Nephron (organoid): Measurements from ENCODE around the gene FBH1.

Source experiments
- H3K27ac Mint-ChIP-seq, 3 experiments: 2 replicates each; pipeline ENCODE4 v1.8.0; 2020; ENCODE audit warnings: mixed read lengths in 3 of 3, mild to moderate bottlenecking in 2 of 3, moderate library complexity in 1 of 3
- H3K27me3 Mint-ChIP-seq: 2 replicates; pipeline ENCODE4 v1.8.0; 2021; ENCODE audit warnings: low read depth, mild to moderate bottlenecking, moderate library complexity, mixed read lengths
- H3K36me3 Mint-ChIP-seq: 2 replicates; pipeline ENCODE4 v1.8.0; 2020; ENCODE audit warnings: low read depth, mixed read lengths
- H3K4me1 Mint-ChIP-seq: 2 replicates; pipeline ENCODE4 v1.8.0; 2020; ENCODE audit warnings: mixed read lengths
- H3K4me3 Mint-ChIP-seq, 3 experiments: 2 replicates each; pipeline ENCODE4 v1.8.0; 2020; ENCODE audit warnings: mild to moderate bottlenecking in 3 of 3, mixed read lengths in 3 of 3, moderate library complexity in 2 of 3
- H3K9me3 Mint-ChIP-seq: 2 replicates; pipeline ENCODE4 v1.8.0; 2020; ENCODE audit warnings: mixed read lengths
- CTCF ChIP-seq, 3 experiments: fragments of 200-600 bp; sonication (generic); IDR thresholded peaks; one replicate each; pipeline ENCODE4 v1.5.0; 2021; ENCODE audit warnings: antibody characterized with exemption in 3 of 3; ENCODE audit not compliant: unreplicated experiment in 3 of 3

The FBH1 gene

GRCh38 chr10:5978230-5978489 lies 88.1 kb downstream of the FBH1 start:
- Mint-ChIP-seq H3K36me3 (no peaks in the 10 kb centered on the region), H3K4me3 (peak overlapping the region; percentile 86 to 95 (median 93)), H3K9me3 (no peaks in the 10 kb centered on the region), H3K27ac (no peak overlapping the region), H3K4me1 (peaks cover 4% of the 10 kb centered on the region), H3K27me3 (peaks cover 76% of the 10 kb centered on the region)
- no peak for TF ChIP-seq CTCF (IDR thresholded peaks at IDR 0.05; ENCODE audit: unreplicated experiment in 3 of 3)

GRCh38 chr10:5981529-5981928 lies 91.5 kb downstream of the FBH1 start:
- Mint-ChIP-seq H3K27me3 (peaks cover 55% of the 10 kb centered on the region), H3K4me1 (peaks cover 4% of the 10 kb centered on the region), H3K27ac (no peak overlapping the region), H3K36me3 (no peaks in the 10 kb centered on the region), H3K9me3 (no peaks in the 10 kb centered on the region), H3K4me3 (no peak overlapping the region)
- no peak for TF ChIP-seq CTCF (IDR thresholded peaks at IDR 0.05; ENCODE audit: unreplicated experiment in 3 of 3)

GRCh38 chr10:5983774-5984173 lies 93.7 kb downstream of the FBH1 start:
- no peak overlapping the region for H3K27ac Mint-ChIP-seq
- H3K4me1 Mint-ChIP-seq = no peaks in the 10 kb centered on the region
- H3K9me3 Mint-ChIP-seq = no peaks in the 10 kb centered on the region
- TF ChIP-seq CTCF (IDR thresholded peaks at IDR 0.05; ENCODE audit: unreplicated experiment in 3 of 3) = no peak
- H3K27me3 Mint-ChIP-seq = peaks cover 37% of the 10 kb centered on the region
- no peak overlapping the region for H3K4me3 Mint-ChIP-seq
- H3K36me3 Mint-ChIP-seq = no peaks in the 10 kb centered on the region

- peaks cover 29% of the 10 kb centered on the region for H3K27me3 Mint-ChIP-seq
- H3K4me3 Mint-ChIP-seq = no peak overlapping the region
- TF ChIP-seq CTCF (IDR thresholded peaks at IDR 0.05; ENCODE audit: unreplicated experiment in 3 of 3) = no peak
- H3K4me1 Mint-ChIP-seq = no peaks in the 10 kb centered on the region
- no peaks in the 10 kb centered on the region for H3K36me3 Mint-ChIP-seq
- H3K9me3 Mint-ChIP-seq = no peaks in the 10 kb centered on the region
- H3K27ac Mint-ChIP-seq = no peak overlapping the region
Observed at GRCh38 chr10:5985029-5985428, 95.0 kb downstream of the FBH1 start.
